ENCODE results near the gene CPZ.
"Not testable (repeated sequence)": the region's sequence is repeated elsewhere in the genome, so short reads cannot be mapped to it uniquely, and the experiment has no call there.

Gene CPZ

DNA sequence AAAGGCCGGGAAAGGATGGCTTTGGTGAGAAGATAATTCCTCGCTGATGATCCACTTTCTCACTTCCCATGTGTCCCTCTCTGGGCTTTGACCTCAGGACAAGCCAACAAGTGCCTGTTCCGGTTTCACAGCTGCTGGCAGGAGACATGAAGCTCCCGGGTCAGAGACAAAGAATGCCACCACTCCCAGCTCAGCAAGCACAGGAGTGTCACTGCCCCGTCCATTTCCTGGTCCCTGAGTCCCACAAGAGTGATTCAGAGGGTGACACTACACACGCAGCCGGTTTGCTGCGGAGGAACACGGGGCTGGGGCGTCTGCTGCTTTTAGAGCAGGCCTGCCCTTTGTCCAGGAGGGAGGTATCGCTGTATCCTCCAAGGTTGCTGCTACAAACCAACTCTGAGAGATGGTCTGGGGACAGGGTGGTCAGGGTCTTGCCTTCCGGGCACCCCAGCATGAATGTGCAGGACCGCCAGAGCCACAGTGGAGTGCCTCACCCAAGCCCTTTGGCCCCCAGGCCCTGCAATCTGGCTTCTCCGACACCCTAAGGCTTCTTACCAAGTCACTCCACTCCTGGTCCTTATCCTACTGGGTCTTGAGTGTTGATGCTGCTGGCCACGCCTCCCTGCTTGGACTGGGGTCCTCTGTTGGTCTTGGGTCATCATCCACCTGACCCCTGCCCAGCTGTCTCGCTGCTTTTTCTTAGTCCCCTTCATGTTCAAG lies 49.5 kb downstream of the CPZ start:
- DNase-seq, result no peak

DNA sequence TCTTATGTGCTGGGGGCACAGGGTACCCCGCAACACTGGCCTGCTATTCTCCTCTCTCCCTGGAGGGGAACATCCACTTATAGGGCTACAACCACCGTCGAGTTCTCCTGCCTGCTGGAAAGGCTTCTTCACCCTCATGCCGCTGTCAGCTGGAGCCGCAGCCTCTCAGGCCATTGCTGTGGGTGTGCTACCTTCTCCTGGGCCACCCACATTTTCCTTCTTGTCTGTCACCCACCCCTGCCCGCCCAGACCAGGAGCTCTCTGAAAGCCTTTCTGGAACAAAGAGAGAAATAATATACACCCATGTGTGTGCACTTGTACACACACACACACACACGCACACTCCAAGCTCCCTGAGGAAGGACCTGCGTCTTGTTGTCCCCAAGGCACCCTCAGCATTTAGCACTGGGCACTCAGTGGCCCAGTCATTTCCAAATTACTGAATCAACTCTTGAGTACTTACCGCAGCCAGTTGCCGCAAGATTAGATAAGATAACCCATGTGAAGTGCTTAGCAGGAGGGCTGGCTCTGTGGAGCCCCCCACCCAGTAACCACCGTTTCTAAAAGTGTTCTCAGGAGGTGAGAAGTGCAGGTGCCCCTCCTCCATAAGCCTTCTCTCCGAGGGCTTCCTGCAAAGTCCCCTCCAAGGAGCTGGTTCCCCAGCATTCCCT lies 50.2 kb downstream of the CPZ start:
- DNase-seq, result no peak

DNA sequence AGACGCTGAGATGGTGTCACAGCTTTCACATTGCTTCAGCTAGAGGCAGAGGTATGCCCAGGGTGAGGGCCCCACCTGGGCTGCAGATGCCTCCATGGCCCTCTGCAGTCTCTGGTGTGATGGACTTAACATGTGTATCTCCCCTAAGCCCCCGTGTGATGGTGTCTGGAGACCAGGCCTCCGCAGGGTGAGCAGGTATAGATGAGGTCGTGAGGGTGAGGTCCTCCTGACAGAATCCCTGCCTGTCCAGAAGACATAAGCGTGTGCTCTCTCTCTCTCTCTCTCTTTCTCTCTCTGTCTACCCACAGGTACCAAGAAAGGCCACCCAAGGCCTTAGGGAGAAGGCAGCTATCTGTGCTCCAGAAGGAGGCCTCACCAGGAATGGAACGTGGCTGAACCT lies 50.9 kb downstream of the CPZ start:
- DNase-seq, result no peak

DNA sequence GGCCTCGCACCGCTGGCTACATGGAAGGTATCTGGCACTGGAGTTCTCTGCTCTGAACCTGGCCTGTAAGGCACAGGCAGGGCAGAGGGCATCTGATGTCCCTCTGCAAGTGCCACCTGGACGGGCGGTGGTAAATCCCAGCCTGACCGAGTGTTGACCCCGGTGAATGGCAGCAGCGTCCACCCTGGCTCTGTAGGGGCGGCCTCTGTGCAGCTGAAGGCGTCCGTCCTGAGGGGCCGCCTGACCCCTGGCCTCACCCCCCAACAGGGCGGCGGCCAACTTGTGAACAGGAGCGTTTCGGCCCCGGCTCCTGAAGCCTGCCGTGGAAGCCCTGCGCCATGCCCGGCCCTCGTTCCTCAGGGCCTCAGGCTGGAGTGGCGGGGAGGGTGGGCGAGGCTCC lies 51.4 kb downstream of the CPZ start:
- DNase-seq, result no peak

DNA sequence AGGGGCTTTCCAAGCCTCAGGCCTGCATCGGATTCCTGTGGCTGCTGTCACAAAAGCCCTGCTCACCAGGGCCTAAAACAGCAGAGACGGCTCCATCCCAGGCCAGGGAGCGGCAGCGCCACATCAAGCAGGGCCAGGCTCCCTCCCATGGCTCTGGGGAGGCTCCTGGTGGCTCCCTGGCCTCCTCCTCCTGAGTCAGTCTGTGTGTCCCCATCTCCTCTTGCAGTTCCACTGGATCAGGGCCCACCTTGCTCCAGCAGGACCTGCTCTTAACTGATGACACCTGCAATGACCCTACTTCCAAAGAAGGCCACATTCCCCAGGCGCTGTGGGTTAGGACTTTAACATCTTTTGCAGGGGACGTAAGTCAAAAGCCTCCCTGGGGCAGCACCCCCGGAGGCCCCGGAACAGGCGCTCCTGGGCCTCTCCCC lies 51.9 kb downstream of the CPZ start:
- DNase-seq, result no peak

- DNase-seq, result no peak
These were observed 52.6 kb downstream of the CPZ start for GRCh38 chr4:8644966-8645752.

DNA sequence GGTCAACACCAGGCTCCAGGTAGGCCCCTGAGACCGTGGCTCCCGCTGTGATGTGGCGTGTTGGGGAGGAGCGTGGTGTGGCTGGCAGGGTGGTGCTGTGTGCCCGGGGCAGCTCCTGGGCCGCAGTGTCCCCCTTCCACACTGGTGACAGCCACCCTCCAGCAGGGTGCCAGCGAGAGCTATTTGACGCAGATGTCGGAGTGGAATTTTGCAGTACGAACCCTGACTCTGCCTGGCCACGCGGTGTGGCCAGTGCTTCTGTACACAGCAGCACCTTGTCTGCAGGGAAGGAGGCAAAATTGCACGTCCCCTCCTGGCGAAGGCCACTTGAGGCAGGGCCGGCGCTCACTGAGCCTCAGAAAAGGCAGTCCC lies 53.2 kb downstream of the CPZ start:
- DNase-seq, result no peak

- no peak for DNase-seq
These were observed 53.9 kb downstream of the CPZ start for GRCh38 chr4:8646296-8647093.

GRCh38 chr4:8647094-8647570 lies 54.6 kb downstream of the CPZ start:
- DNase-seq, result no peak

- DNase-seq, result no peak
These were observed 55.1 kb downstream of the CPZ start for GRCh38 chr4:8647626-8648025.

DNA sequence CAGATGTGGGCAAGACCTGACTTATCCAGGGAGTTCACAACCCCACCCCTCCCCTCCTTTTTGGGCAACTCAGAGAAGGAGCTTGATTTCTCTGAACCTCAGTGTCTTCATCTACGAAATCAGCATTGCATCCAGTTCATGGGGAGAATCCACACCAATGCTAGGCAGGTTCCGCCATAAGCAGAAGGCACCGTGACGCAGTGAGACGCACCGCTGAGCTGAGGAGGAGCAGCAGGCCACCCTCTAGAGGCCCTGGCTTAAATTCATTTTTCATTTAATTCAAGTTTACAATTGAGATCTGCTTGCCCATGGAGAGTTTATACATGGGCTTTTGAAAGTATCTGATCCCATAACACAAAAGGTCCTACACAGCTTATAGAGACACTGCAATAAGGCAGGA lies 55.7 kb downstream of the CPZ start:
- DNase-seq, result no peak

DNA sequence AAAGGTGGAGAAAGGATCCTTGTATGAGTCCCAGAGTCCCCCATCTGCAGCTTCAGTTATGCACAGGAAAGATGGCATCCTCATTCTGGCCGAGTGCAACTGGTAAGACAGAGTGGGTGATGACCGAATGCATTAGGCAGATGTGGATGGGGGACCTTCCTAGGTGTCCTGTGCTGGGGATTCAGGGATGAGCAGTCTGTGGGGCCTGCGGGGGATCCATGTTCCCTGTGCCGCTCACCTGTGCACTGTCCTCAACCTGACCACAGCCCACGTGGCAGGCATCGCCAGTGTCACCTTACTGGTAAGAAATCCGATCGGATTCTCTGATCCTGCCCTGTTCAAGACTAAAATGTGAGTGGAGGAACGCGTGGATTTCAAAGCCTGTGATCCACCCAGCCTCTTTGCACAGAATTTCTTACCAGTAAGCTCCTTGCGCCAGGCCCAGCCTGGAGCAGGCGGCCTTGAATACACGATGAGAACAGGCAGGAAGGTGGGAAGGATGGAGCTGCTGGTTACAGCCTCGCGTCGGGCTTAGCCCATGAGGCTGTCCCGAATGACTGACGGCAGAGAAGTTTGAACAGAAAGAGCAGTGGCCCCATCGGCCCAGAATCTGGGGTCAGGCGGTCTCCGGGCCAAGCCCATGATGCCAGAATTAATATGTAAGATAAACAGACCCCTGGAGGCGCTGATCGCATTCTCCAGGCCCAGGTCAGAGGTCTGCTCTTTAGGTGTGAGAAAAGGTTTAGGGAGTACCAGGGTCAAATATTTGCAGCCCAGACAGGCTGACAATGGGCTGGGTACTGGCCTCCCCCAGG lies 56.5 kb downstream of the CPZ start:
- no peak for DNase-seq

GRCh38 chr4:8649631-8650361 lies 57.2 kb downstream of the CPZ start:
- no peak for DNase-seq

DNA sequence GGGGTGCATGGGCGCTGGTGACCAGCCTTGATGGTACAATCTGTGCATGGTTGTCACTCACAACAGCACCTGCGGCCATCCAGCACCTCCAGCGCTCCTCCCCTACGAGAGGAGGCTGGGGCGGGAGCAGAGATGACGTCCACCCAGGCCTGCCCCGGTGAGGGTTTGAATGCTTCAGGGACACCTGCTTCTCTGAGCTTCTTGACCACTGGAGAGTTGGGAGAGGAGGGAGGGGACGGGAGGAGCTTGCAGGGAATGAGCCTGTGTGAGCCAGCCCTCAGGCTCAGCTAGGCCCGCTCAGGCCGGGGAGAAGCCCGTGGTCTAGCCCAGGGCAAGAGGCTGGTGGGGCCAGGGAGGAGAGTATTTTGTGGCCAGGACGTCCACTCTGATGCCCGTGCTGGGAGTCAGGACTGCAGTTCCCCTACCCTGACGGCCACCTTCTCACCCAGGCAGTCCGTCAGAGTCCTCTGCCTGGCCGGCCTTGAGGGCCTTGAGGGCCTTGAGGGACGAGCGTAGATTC lies 59.2 kb downstream of the CPZ start:
- DNase-seq, result no peak

- DNase-seq, result no peak
These were observed 59.9 kb downstream of the CPZ start for GRCh38 chr4:8652181-8653078.

DNA sequence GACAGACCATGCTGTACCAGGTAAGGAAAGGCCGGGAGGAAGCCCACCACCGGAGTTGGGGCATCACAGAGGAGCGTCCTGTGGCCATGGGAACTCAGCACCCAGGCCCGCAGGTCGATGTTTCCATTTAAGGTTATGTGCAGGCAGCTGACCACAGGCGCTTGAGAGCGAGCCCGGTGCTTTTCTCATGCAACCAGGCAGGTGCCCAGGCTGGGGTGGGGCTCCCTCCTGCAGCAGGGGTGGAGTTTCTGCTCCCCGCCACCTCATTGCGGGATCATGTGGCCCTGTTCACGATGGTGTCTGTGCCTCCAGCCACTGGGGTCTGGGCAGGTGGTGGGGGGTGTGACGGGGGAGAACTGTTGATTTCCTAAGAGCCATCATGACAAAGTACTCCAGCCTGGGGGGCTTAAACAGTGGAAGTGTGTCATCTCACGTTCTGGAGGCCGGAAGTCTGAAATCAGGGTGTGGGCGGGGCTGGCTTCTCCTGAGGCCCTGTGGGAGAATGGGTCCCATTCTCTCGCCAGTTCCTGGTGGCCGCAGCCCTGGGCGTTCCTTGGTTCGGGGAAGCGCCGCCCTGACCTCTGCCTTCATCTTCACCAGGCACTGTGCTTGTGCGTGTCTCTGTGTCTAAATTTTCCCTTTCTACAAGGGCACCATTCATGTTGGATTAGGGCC lies 60.9 kb downstream of the CPZ start:
- no peak for DNase-seq

GRCh38 chr4:8654139-8654538 lies 61.6 kb downstream of the CPZ start:
- not testable (repeated sequence) for DNase-seq

DNA sequence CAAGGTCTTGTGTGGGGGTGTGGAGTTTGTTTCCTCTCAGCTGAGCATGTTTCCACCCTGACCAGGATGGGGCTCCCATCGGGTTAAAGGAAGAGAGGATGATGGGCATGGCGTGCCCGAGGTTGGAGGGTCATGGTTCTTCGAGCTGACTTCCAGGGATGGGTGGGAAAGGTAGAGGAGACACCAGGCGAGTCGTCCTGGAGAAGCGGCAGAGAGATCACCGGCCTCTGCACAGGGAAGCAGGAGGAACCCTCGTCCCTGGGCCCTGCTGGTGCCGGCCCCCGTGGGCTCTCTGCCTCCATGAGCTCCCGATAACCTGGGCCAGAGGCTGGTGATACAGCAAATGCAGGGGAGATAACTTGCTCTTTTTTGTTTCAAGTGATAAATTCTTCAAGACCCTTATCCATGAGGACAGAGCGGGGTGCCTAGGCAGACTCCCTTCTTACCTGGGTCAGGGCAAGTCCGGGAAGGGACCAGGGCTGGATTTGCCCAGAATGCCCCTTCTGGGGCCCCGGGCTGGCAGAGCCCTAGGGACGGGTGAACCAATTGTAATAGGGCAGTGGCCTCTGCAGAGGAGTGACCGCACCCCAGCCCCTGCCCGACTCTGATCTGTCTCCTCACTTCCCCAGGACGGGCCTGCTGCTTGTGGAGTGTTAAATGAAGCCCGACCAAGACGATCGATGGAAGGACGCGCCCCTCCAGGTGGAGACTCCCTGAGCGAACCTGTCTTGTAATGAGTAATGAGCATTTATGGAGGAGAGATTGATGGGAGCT lies 63.0 kb downstream of the CPZ start:
- no peak for DNase-seq

DNA sequence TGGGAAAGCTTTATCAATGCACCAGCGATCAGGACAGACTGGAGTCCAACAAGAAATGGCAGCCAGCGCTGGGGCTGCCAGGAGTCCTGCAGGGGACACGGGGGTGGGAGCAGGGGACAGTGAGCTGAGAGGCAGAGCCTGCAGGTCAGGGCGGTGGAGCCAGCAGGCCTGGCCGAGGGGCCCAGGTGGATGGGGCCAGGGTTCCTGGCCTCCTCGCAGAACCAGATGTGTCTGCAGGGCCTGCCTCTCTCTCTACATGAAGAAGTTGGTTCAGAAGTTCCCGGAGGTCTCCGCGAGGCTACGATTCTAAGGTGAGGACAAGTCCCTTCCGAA lies 63.6 kb downstream of the CPZ start:
- no peak for DNase-seq
